IMR-90 (cell line): ENCODE data around the gene COX7A1. TPM values are rescaled to one million over a fixed set of nuclear protein-coding genes. Genes with fewer than 3 reads are reported as not detected.

Source experiments
- ATAC-seq: fragments of 200-7000 bp; cut with Tn5 transposase; 2 replicates; pipeline ENCODE4 v1.9.1; 2020; ENCODE audit warnings: low read depth, mild to moderate bottlenecking, moderate library complexity
- BruUV-seq: library from RNA; stranded (reverse); fragments of 400-500 nt; replicated peaks from 2 replicates; lab custom pipeline; 2021; lab: Mats Ljungman, UMichigan
- CTCF ChIA-PET: fragments of 300-600 bp; formaldehyde crosslinking; extraction: SDS; loops from one replicate; lab custom pipeline; 2021; ENCODE audit warnings: antibody characterized with exemption; lab: Yijun Ruan, JAX
- POLR2A ChIA-PET: fragments of 300-600 bp; sonication (Branson Sonifier 250); formaldehyde crosslinking; loops from one replicate; lab custom pipeline; 2022; ENCODE audit warnings: antibody characterized with exemption; ENCODE audit not compliant: unreplicated experiment; lab: Charles Lee
- DNase-seq: peaks from one replicate; pipeline ENCODE4 v3.0.0; 2013
- H2AFZ ChIP-seq: replicated peaks from 2 replicates; pipeline ENCODE3; 2013; ENCODE audit warnings: low read length, mild to moderate bottlenecking; ENCODE audit not compliant: poor library complexity
- H2AK5ac ChIP-seq: 2 replicates; pipeline ENCODE4 v1.6.1; 2013; ENCODE audit warnings: low read depth, low read length, inconsistent platforms
- H2AK9ac ChIP-seq: replicated peaks from 2 replicates; pipeline ENCODE3; 2013; ENCODE audit warnings: mild to moderate bottlenecking, low read depth, low read length, moderate library complexity; ENCODE audit not compliant: poor library complexity
- H2BK120ac ChIP-seq: 2 replicates; pipeline ENCODE4 v1.6.1; 2013; ENCODE audit warnings: low read depth, low read length, inconsistent platforms
- H2BK15ac ChIP-seq: 3 replicates; pipeline ENCODE4 v1.6.1; 2013; ENCODE audit warnings: low read depth, low read length, inconsistent platforms
- H2BK20ac ChIP-seq: 2 replicates; pipeline ENCODE4 v1.6.1; 2013; ENCODE audit warnings: low read depth, mild to moderate bottlenecking, inconsistent platforms, low read length, moderate library complexity
- H2BK5ac ChIP-seq: 2 replicates; pipeline ENCODE4 v1.6.1; 2013; ENCODE audit warnings: mild to moderate bottlenecking, low read depth, low read length, inconsistent platforms; ENCODE audit not compliant: poor library complexity, severe bottlenecking
- H3K14ac ChIP-seq: replicated peaks from 2 replicates; pipeline ENCODE4 v1.6.1; 2013; ENCODE audit warnings: low read depth, low read length, inconsistent platforms
- H3K18ac ChIP-seq: 2 replicates; pipeline ENCODE4 v1.6.1; 2013; ENCODE audit warnings: low read depth, low read length, control low read depth
- H3K23ac ChIP-seq: 2 replicates; pipeline ENCODE4 v1.6.1; 2013; ENCODE audit warnings: low read depth, low read length, inconsistent platforms
- H3K27ac ChIP-seq: 2 replicates; pipeline ENCODE4 v1.5.1; 2013; ENCODE audit warnings: mild to moderate bottlenecking, control low read depth, low read length; ENCODE audit not compliant: insufficient read depth
- H3K27me3 ChIP-seq: 2 replicates; pipeline ENCODE4 v1.6.1; 2013; ENCODE audit warnings: low read length; ENCODE audit not compliant: control insufficient read depth, insufficient read depth
- H3K36me3 ChIP-seq: 2 replicates; pipeline ENCODE4 v1.6.1; 2013; ENCODE audit warnings: low read length, mixed read lengths; ENCODE audit not compliant: control insufficient read depth, insufficient read depth
- H3K4ac ChIP-seq: 2 replicates; pipeline ENCODE4 v1.6.1; 2013; ENCODE audit warnings: low read depth, low read length, inconsistent platforms
- H3K4me1 ChIP-seq: 2 replicates; pipeline ENCODE4 v1.6.1; 2013; ENCODE audit warnings: low read length, mixed read lengths; ENCODE audit not compliant: control insufficient read depth, insufficient read depth
- H3K4me2 ChIP-seq: 2 replicates; pipeline ENCODE4 v1.6.1; 2013; ENCODE audit warnings: low read depth, mild to moderate bottlenecking, control low read depth, low read length, moderate library complexity
- H3K4me3 ChIP-seq: 2 replicates; pipeline ENCODE4 v1.5.1; 2013; ENCODE audit warnings: low read depth, mild to moderate bottlenecking, control low read depth, low read length, moderate library complexity; ENCODE audit not compliant: insufficient read depth
- H3K56ac ChIP-seq: 2 replicates; pipeline ENCODE4 v1.6.1; 2013; ENCODE audit warnings: low read length, inconsistent platforms; ENCODE audit not compliant: insufficient read depth; ENCODE audit errors: extremely low read depth
- H3K79me1 ChIP-seq, 2 experiments: 2 replicates each; pipeline ENCODE4 v1.6.1; 2013; ENCODE audit warnings: low read length in 2 of 2, inconsistent platforms in 1 of 2, low read depth in 1 of 2
- H3K9ac ChIP-seq: 2 replicates; pipeline ENCODE4 v1.6.1; 2013; ENCODE audit warnings: low read depth, low read length, control low read depth
- H3K9me1 ChIP-seq: 2 replicates; pipeline ENCODE4 v1.6.1; 2013; ENCODE audit warnings: low read length, inconsistent platforms; ENCODE audit not compliant: insufficient read depth
- H3K9me3 ChIP-seq: 2 replicates; pipeline ENCODE4 v1.6.1; 2013; ENCODE audit warnings: low read length; ENCODE audit not compliant: control insufficient read depth, insufficient read depth
- H4K20me1 ChIP-seq: 2 replicates; pipeline ENCODE4 v1.6.1; 2013; ENCODE audit warnings: low read length, inconsistent platforms; ENCODE audit not compliant: insufficient read depth
- H4K5ac ChIP-seq: 2 replicates; pipeline ENCODE4 v1.6.1; 2013; ENCODE audit warnings: mild to moderate bottlenecking, low read depth, low read length, control low read depth
- H4K8ac ChIP-seq, 2 experiments: 2 replicates each; pipeline ENCODE4 v1.6.1; 2013; ENCODE audit warnings: low read depth in 2 of 2, low read length in 2 of 2, control low read depth in 1 of 2, inconsistent platforms in 1 of 2
- H4K91ac ChIP-seq: 2 replicates; pipeline ENCODE4 v1.6.1; 2013; ENCODE audit warnings: low read depth, low read length, inconsistent platforms; ENCODE audit not compliant: insufficient read depth
- BHLHE40 ChIP-seq: fragments of 150-350 bp; IDR thresholded peaks from 2 replicates; pipeline ENCODE4 v1.6.1; 2016; ENCODE audit warnings: mild to moderate bottlenecking, low read depth, low read length
- CEBPB ChIP-seq: IDR thresholded peaks from 2 replicates; pipeline ENCODE4 v1.6.1; 2012; ENCODE audit warnings: low read depth, low read length, improper control_type of control experiment
- CHD1 ChIP-seq: IDR thresholded peaks from 2 replicates; pipeline ENCODE4 v1.6.1; 2012; ENCODE audit warnings: low read depth, low read length, improper control_type of control experiment
- ELK1 ChIP-seq: fragments of 150-350 bp; IDR thresholded peaks from 2 replicates; pipeline ENCODE4 v1.6.1; 2016; ENCODE audit warnings: low read depth, mild to moderate bottlenecking, low read length, moderate library complexity, borderline replicate concordance
- FOS ChIP-seq: fragments of 150-350 bp; IDR thresholded peaks from 2 replicates; pipeline ENCODE4 v1.6.1; 2016; ENCODE audit warnings: low read depth, low read length
- MAFK ChIP-seq: IDR thresholded peaks from 2 replicates; pipeline ENCODE4 v1.6.1; 2012; ENCODE audit warnings: low read depth, low read length, improper control_type of control experiment
- MAZ ChIP-seq: IDR thresholded peaks from 2 replicates; pipeline ENCODE4 v1.6.1; 2012; ENCODE audit warnings: low read depth, mild to moderate bottlenecking, low read length, improper control_type of control experiment, moderate library complexity, borderline replicate concordance
- MXI1 ChIP-seq: IDR thresholded peaks from 2 replicates; pipeline ENCODE4 v1.6.1; 2012; ENCODE audit warnings: low read depth, mild to moderate bottlenecking, low read length, moderate library complexity, borderline replicate concordance
- NFE2L2 ChIP-seq: fragments of 150-350 bp; IDR thresholded peaks from 2 replicates; pipeline ENCODE4 v1.6.1; 2016; ENCODE audit warnings: low read depth, mild to moderate bottlenecking, low read length
- RAD21 ChIP-seq: IDR thresholded peaks from 2 replicates; pipeline ENCODE4 v1.6.1; 2012; ENCODE audit warnings: low read length, improper control_type of control experiment
- RFX5 ChIP-seq: IDR thresholded peaks from 2 replicates; pipeline ENCODE4 v1.8.0; 2012; ENCODE audit warnings: low read depth, mild to moderate bottlenecking, low read length, moderate library complexity
- SMC3 ChIP-seq: fragments of 150-350 bp; IDR thresholded peaks from 2 replicates; pipeline ENCODE4 v1.6.1; 2016; ENCODE audit warnings: low read depth, mild to moderate bottlenecking, antibody characterized with exemption, low read length, moderate library complexity
- USF2 ChIP-seq: fragments of 150-350 bp; IDR thresholded peaks from 2 replicates; pipeline ENCODE4 v1.6.1; 2017; ENCODE audit warnings: mild to moderate bottlenecking, antibody characterized with exemption, low read length, low read depth
- WGBS, 2 experiments: methylation state at CpG; one replicate each; pipeline versions ENCODE4 v1.1.5 to v1.1.7; 2013; ENCODE audit warnings: missing lambda C conversion rate in 2 of 2; ENCODE audit not compliant: insufficient read length in 1 of 2; ENCODE audit errors: extremely low coverage in 2 of 2; 5-methylcytosine and 5-hydroxymethylcytosine counted together
- dilution Hi-C: fragments of 300-500 bp; cut with HindIII; formaldehyde crosslinking; loops from one replicate; pipeline ENCODE4 v1.14.3; 2018; ENCODE audit warnings: low sequenced_read_pairs; ENCODE audit not compliant: unreplicated experiment
- in situ Hi-C: fragments of 300-500 bp; cut with MboI; formaldehyde crosslinking; loops from 3 replicates; pipeline ENCODE4 v1.14.3; 2019; ENCODE audit warnings: low sequenced_read_pairs, inconsistent platforms, mixed read lengths
- intact Hi-C: fragments of 100-400 bp; cut with micrococcal nuclease; formaldehyde crosslinking; loops from 2 replicates; pipeline ENCODE4 v1.10.0; 2022
- polyA plus RNA-seq, 3 experiments: library from polyadenylated mRNA; depleted of rRNA; stranded (reverse); fragments of >200 nt; gene quantifications; 2 replicates each; pipeline ENCODE4 v1.2.3, GENCODE V29; 2012; ENCODE audit warnings: low replicate concordance in 1 of 3
- total RNA-seq: library from RNA; depleted of rRNA; stranded (reverse); fragments of >200 nt; gene quantifications from 2 replicates; pipeline ENCODE4 v1.2.3, GENCODE V29; 2012

The COX7A1 gene
- total and polyA plus RNA-seq, 2 of the 4 experiments (the other 2 are of a cell fraction): 0.54 to 6.9 TPM

GRCh38 chr19:36106991-36107390, 45.3 kb downstream of the COX7A1 start:
- Histone ChIP-seq H3K18ac (no peak overlapping the region), H3K36me3 (peaks cover 11% of the 10 kb centered on the region), H3K27me3 (no peaks in the 10 kb centered on the region), H2BK5ac (no peak overlapping the region), H2AK9ac (no peak overlapping the region), H4K91ac (no peak overlapping the region), H3K23ac (no peak overlapping the region), H3K4me3 (no peak overlapping the region), H3K4ac (no peak overlapping the region), H3K4me1 (no peaks in the 10 kb centered on the region), H2AFZ (no peak overlapping the region), H3K9ac (no peak overlapping the region), H2BK15ac (no peak overlapping the region), H3K56ac (no peak overlapping the region), H3K27ac (no peak overlapping the region), H4K8ac (no peak overlapping the region), H3K4me2 (no peak overlapping the region), H2AK5ac (no peak overlapping the region), H3K79me1 (peaks cover 0 to 3% of the 10 kb centered on the region in 2 experiments; a peak in 1 of 4 replicates), H4K20me1 (no peaks in the 10 kb centered on the region), H4K5ac (no peak overlapping the region), H2BK120ac (no peak overlapping the region), H2BK20ac (no peak overlapping the region), H3K14ac (no peak overlapping the region), H3K9me3 (no peaks in the 10 kb centered on the region), H3K9me1 (no peaks in the 10 kb centered on the region)
- ATAC-seq (no peak), DNase-seq (no peak)
- POLR2A ChIA-PET: no interaction called here
- WGBS, 2 experiments: 88% methylated on average over 5 of the region's 5 CpGs; no CpG with 5 or more reads in 1 of the 2 experiments
- dilution Hi-C loops (no loop called here), intact Hi-C loops (no loop called here), in situ Hi-C loops (no loop called here)
- BruUV-seq: no TSS peak
- no peak for TF ChIP-seq MXI1
- no peak for TF ChIP-seq USF2
- TF ChIP-seq SMC3: no peak
- TF ChIP-seq BHLHE40: no peak
- TF ChIP-seq CHD1: no peak
- TF ChIP-seq NFE2L2: no peak
- TF ChIP-seq ELK1: no peak
- TF ChIP-seq MAZ: no peak
- TF ChIP-seq FOS: no peak
- TF ChIP-seq CEBPB: no peak
- no peak for TF ChIP-seq MAFK
- TF ChIP-seq RAD21: no peak
- no peak for TF ChIP-seq RFX5
- CTCF ChIA-PET: interaction anchor here (1.5 kb wide), 1 partner anchor 21 kb away, joined by 4 read pairs; no protein-coding TSS in a partner anchor
